HepG2 (cell line): ENCODE data around the gene UNC93A. TPM values are rescaled to one million over a fixed set of nuclear protein-coding genes. Genes with fewer than 3 reads are reported as not detected.

Source experiments
- GTF2F1 ChIP-seq: fragments of 150-350 bp; IDR thresholded peaks from 2 replicates; pipeline ENCODE4 v1.6.1; 2014; ENCODE audit warnings: low read length
- KDM6A ChIP-seq: IDR thresholded peaks from 2 replicates; pipeline ENCODE4 v1.6.1; 2016; ENCODE audit warnings: low read depth
- MAFK ChIP-seq, 2 experiments: IDR thresholded peaks in 1 of 2; conservative IDR thresholded peaks in 1 of 2; 2 replicates each; pipeline ENCODE4 v1.6.1; 2011; ENCODE audit warnings: improper control_type of control experiment in 2 of 2, low read length in 2 of 2
- MTA1 ChIP-seq: sonication (generic); formaldehyde crosslinking; IDR thresholded peaks from 2 replicates; pipeline ENCODE4 v1.4.0; 2020; ENCODE audit warnings: missing genetic modification reagents, mild to moderate bottlenecking, borderline replicate concordance
- PAF1 ChIP-seq: IDR thresholded peaks from 2 replicates; pipeline ENCODE4 v1.6.1; 2016; ENCODE audit warnings: missing genetic modification reagents, missing compliant biosample characterization
- PCBP2 ChIP-seq: fragments of 200-400 bp; formaldehyde crosslinking; optimal IDR thresholded peaks from 2 replicates; pipeline ENCODE3; 2018; ENCODE audit warnings: low read length, low read depth; ENCODE audit not compliant: poor library complexity, severe bottlenecking
- PREB ChIP-seq: sonication (generic); formaldehyde crosslinking; IDR thresholded peaks from 2 replicates; pipeline ENCODE4 v1.4.0; 2020; ENCODE audit warnings: missing genetic modification reagents
- SP4 ChIP-seq: sonication (generic); formaldehyde crosslinking; IDR thresholded peaks from 2 replicates; pipeline ENCODE4 v1.8.1; 2023; ENCODE audit warnings: mild to moderate bottlenecking, missing genetic modification reagents
- SRSF4 ChIP-seq: fragments of 200-400 bp; formaldehyde crosslinking; IDR thresholded peaks from one replicate; pipeline ENCODE4 v1.6.1; 2018; ENCODE audit warnings: mild to moderate bottlenecking, low read depth, low read length, moderate library complexity; ENCODE audit not compliant: poor library complexity, severe bottlenecking
- ZBTB20 ChIP-seq: sonication (generic); formaldehyde crosslinking; IDR thresholded peaks from 2 replicates; pipeline ENCODE4 v1.8.1; 2023; ENCODE audit warnings: missing genetic modification reagents, low read depth, mild to moderate bottlenecking, borderline replicate concordance
- ZBTB39 ChIP-seq: sonication (generic); formaldehyde crosslinking; IDR thresholded peaks from 2 replicates; pipeline ENCODE4 v1.5.0; 2020; ENCODE audit warnings: missing genetic modification reagents
- ZFY ChIP-seq: sonication (generic); formaldehyde crosslinking; IDR thresholded peaks from 2 replicates; pipeline ENCODE4 v1.4.0; 2020; ENCODE audit warnings: missing genetic modification reagents
- ZNF20 ChIP-seq: sonication (generic); formaldehyde crosslinking; IDR thresholded peaks from 2 replicates; pipeline ENCODE4 v1.4.0; 2020; ENCODE audit warnings: mild to moderate bottlenecking, moderate library complexity, missing genetic modification reagents
- ZNF562 ChIP-seq: sonication (generic); formaldehyde crosslinking; IDR thresholded peaks from 2 replicates; pipeline ENCODE4 v1.8.0; 2022; ENCODE audit warnings: missing genetic modification reagents, borderline replicate concordance
- polyA plus RNA-seq, 8 experiments: library from polyadenylated mRNA; depleted of rRNA in 3 of 8; stranded (reverse) in 7 of 8; unstranded in 1 of 8; fragments of >200 nt; fragmentation: Illumina TruSeq in 4 of 8; extraction: Trizol in 4 of 8; gene quantifications; 2 replicates each; pipeline versions ENCODE4 v1.2.1 to v1.2.3, GENCODE V29; 2011 to 2016; ENCODE audit warnings: low read depth in 4 of 8, missing spikeins in 1 of 8, mixed read lengths in 1 of 8; ENCODE audit not compliant: insufficient read depth in 1 of 8
- total RNA-seq, 5 experiments: library from RNA; depleted of rRNA; stranded (reverse); fragments of >200 nt; fragmentation: Illumina TruSeq; extraction: Trizol; gene quantifications; 2 replicates each; pipeline ENCODE4 v1.2.3, GENCODE V29; 2016; ENCODE audit warnings: low read depth in 1 of 5
- TF ChIP-seq, protein P1 (sequence below), 2 experiments: fragments of 450-650 bp in 1 of 2; sonication (generic) in 1 of 2; formaldehyde crosslinking; IDR thresholded peaks; 2 replicates each; pipeline versions ENCODE4 v1.5.0 to v1.8.0; 2020 to 2022; ENCODE audit warnings: mild to moderate bottlenecking in 1 of 2, missing genetic modification reagents in 1 of 2
- TF ChIP-seq, protein P2 (sequence below): sonication (generic); formaldehyde crosslinking; IDR thresholded peaks from 2 replicates; pipeline ENCODE4 v1.4.0; 2020; ENCODE audit warnings: missing genetic modification reagents, mild to moderate bottlenecking, borderline replicate concordance
- TF ChIP-seq, protein P3 (sequence below): sonication (generic); formaldehyde crosslinking; IDR thresholded peaks from 2 replicates; pipeline ENCODE4 v1.5.0; 2020; ENCODE audit warnings: mild to moderate bottlenecking, missing genetic modification reagents
- TF ChIP-seq, protein P4 (sequence below): sonication (generic); formaldehyde crosslinking; IDR thresholded peaks from 2 replicates; pipeline ENCODE4 v1.9.0; 2021; ENCODE audit warnings: missing genetic modification reagents, mild to moderate bottlenecking, borderline replicate concordance

Gene UNC93A
- total and polyA plus RNA-seq, 2 of the 13 experiments (the other 11 are each of a cell fraction or from before 2014, with no cell fraction given), result 11.0 to 42.7 TPM

DNA sequence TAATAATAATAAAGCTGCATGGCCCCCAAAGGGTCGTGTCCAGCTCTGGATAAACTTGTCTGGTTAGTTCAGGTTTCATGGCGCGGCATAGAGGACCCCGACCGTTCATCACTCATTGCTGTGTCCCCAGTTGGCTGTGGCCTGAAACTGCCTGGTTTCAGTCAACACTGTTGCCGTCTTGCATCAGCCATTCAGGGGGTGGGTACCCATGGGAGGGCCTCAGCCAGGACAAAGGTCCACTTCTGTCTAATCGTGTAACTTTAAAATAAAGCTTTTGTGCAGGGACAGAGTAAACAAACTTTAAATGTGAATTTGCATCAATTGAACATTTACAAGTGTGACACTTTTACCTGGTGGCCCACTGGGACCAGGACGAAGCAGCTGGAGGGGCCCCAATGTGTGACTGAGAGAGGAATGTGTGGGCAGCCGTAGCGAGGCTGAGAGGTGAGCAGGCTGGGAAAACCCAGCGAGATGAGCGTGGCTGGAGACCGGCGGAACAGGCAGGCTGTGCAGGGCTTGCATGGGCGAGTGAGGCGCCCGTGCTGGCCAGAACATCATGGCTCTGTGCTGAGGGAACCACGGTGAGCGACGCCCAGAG is 22.3 kb upstream of the UNC93A start (continued):
- peak; percentile 87; the same call in 1 of the 2 replicates for TF ChIP-seq ZBTB20 (CRISPR knock-in tag)
- TF ChIP-seq GTF2F1, result no peak
- peak; percentile 58; the same call in 1 of the 2 replicates for TF ChIP-seq SP4 (CRISPR knock-in tag)
- TF ChIP-seq, protein P1, sequence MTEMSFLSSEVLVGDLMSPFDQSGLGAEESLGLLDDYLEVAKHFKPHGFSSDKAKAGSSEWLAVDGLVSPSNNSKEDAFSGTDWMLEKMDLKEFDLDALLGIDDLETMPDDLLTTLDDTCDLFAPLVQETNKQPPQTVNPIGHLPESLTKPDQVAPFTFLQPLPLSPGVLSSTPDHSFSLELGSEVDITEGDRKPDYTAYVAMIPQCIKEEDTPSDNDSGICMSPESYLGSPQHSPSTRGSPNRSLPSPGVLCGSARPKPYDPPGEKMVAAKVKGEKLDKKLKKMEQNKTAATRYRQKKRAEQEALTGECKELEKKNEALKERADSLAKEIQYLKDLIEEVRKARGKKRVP (CRISPR knock-in tag; IDR thresholded peaks at IDR 0.05), result peak; percentile 98 to 100
- 0 out of 2 replicates have a peak, but pooled peaks have one; percentile 41 for TF ChIP-seq PAF1 (CRISPR knock-in tag)
- TF ChIP-seq, protein P2, sequence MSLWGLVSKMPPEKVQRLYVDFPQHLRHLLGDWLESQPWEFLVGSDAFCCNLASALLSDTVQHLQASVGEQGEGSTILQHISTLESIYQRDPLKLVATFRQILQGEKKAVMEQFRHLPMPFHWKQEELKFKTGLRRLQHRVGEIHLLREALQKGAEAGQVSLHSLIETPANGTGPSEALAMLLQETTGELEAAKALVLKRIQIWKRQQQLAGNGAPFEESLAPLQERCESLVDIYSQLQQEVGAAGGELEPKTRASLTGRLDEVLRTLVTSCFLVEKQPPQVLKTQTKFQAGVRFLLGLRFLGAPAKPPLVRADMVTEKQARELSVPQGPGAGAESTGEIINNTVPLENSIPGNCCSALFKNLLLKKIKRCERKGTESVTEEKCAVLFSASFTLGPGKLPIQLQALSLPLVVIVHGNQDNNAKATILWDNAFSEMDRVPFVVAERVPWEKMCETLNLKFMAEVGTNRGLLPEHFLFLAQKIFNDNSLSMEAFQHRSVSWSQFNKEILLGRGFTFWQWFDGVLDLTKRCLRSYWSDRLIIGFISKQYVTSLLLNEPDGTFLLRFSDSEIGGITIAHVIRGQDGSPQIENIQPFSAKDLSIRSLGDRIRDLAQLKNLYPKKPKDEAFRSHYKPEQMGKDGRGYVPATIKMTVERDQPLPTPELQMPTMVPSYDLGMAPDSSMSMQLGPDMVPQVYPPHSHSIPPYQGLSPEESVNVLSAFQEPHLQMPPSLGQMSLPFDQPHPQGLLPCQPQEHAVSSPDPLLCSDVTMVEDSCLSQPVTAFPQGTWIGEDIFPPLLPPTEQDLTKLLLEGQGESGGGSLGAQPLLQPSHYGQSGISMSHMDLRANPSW (CRISPR knock-in tag), result peak; percentile 93; the same call in 1 of the 2 replicates
- TF ChIP-seq, protein P3, sequence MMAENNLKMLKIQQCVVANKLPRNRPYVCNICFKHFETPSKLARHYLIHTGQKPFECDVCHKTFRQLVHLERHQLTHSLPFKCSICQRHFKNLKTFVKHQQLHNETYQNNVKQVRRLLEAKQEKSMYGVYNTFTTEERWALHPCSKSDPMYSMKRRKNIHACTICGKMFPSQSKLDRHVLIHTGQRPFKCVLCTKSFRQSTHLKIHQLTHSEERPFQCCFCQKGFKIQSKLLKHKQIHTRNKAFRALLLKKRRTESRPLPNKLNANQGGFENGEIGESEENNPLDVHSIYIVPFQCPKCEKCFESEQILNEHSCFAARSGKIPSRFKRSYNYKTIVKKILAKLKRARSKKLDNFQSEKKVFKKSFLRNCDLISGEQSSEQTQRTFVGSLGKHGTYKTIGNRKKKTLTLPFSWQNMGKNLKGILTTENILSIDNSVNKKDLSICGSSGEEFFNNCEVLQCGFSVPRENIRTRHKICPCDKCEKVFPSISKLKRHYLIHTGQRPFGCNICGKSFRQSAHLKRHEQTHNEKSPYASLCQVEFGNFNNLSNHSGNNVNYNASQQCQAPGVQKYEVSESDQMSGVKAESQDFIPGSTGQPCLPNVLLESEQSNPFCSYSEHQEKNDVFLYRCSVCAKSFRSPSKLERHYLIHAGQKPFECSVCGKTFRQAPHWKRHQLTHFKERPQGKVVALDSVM (CRISPR knock-in tag), result peak; percentile 89
- TF ChIP-seq, protein P4, sequence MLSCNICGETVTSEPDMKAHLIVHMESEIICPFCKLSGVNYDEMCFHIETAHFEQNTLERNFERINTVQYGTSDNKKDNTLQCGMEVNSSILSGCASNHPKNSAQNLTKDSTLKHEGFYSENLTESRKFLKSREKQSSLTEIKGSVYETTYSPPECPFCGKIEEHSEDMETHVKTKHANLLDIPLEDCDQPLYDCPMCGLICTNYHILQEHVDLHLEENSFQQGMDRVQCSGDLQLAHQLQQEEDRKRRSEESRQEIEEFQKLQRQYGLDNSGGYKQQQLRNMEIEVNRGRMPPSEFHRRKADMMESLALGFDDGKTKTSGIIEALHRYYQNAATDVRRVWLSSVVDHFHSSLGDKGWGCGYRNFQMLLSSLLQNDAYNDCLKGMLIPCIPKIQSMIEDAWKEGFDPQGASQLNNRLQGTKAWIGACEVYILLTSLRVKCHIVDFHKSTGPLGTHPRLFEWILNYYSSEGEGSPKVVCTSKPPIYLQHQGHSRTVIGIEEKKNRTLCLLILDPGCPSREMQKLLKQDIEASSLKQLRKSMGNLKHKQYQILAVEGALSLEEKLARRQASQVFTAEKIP (CRISPR knock-in tag), result no peak
- no peak for TF ChIP-seq SRSF4
- peak; percentile 93 for TF ChIP-seq PREB (CRISPR knock-in tag)
- no peak for TF ChIP-seq PCBP2
- no peak for TF ChIP-seq ZNF562 (CRISPR knock-in tag)
- no peak for TF ChIP-seq ZNF20
- peak; percentile 94 for TF ChIP-seq KDM6A (CRISPR knock-in tag)
- TF ChIP-seq MTA1, result peak; percentile 95; the same call in 1 of the 2 replicates
- TF ChIP-seq ZBTB39 (CRISPR knock-in tag), result no peak
- TF ChIP-seq ZFY, result peak; percentile 76
- no peak for TF ChIP-seq MAFK (conservative IDR thresholded peaks at IDR 0.05 in 1 of 2, IDR thresholded peaks at IDR 0.05 in 1 of 2; ENCODE audit: low read length in 2 of 2)
